ENCODE results near the gene C2orf76.

GRCh38 chr2:119337749-119338148 lies 28.9 kb downstream of the C2orf76 start:
- TF ChIP-seq CTCF (IDR thresholded peaks at IDR 0.05) (no peak), POLR2A (IDR thresholded peaks at IDR 0.05) (no peak), EP300 (IDR thresholded peaks at IDR 0.05) (no peak), POLR2AphosphoS5 (IDR thresholded peaks at IDR 0.05) (no peak)
